Neutrophil (primary cell): ENCODE measurements around the gene OR13D1.

Experiments
- H3K27ac ChIP-seq: fragments of 200-600 bp; sonication (generic); 2 replicates; pipeline ENCODE4 v1.5.1; 2016; ENCODE audit warnings: mild to moderate bottlenecking, moderate library complexity
- H3K27me3 ChIP-seq: fragments of 200-600 bp; sonication (generic); 2 replicates; pipeline ENCODE4 v1.6.0; 2016; ENCODE audit warnings: mild to moderate bottlenecking
- H3K36me3 ChIP-seq: fragments of 200-600 bp; sonication (generic); 2 replicates; pipeline ENCODE4 v1.5.1; 2017
- H3K4me1 ChIP-seq, 2 experiments: fragments of 200-600 bp in 1 of 2; sonication (generic) in 1 of 2; 1 replicate in 1 of 2; 2 replicates in 1 of 2; pipeline versions ENCODE4 v1.5.1 to v1.6.1; 2013 to 2016; ENCODE audit warnings: low read depth in 1 of 2, low read length in 1 of 2, mild to moderate bottlenecking in 1 of 2, moderate library complexity in 1 of 2; ENCODE audit not compliant: control insufficient read depth in 1 of 2, insufficient read depth in 1 of 2
- H3K4me3 ChIP-seq, 2 experiments: fragments of 200-600 bp in 1 of 2; sonication (generic) in 1 of 2; 1 replicate in 1 of 2; 2 replicates in 1 of 2; pipeline ENCODE4 v1.5.1; 2013 to 2016; ENCODE audit warnings: low read depth in 1 of 2, low read length in 1 of 2, mild to moderate bottlenecking in 1 of 2, moderate library complexity in 1 of 2
- H3K9me3 ChIP-seq: fragments of 200-600 bp; sonication (generic); 2 replicates; pipeline ENCODE4 v1.5.1; 2016
- CTCF ChIP-seq: fragments of 200-600 bp; sonication (generic); IDR thresholded peaks from 2 replicates; pipeline ENCODE4 v1.5.1; 2016; ENCODE audit warnings: antibody characterized with exemption

The OR13D1 gene

GRCh38 chr9:104694218-104694617 is at the start of gene OR13D1:
OR13D1 (plus strand) TSS chr9:104694518; CDS start chr9:104694518, 0 bp downstream.
- Histone ChIP-seq H3K9me3 (no peaks in the 10 kb centered on the region), H3K4me3 (no peak within 1 kb of the TSS), H3K36me3 (no peaks in the 10 kb centered on the region), H3K27ac (no peak within 1 kb of the TSS), H3K4me1 (no peaks in the 10 kb centered on the region), H3K27me3 (no peaks in the 10 kb centered on the region)
- TF ChIP-seq CTCF: no peak

- H3K27me3 ChIP-seq: no peaks in the 10 kb centered on the region
- H3K36me3 ChIP-seq: no peaks in the 10 kb centered on the region
- no peaks in the 10 kb centered on the region for H3K9me3 ChIP-seq
- no peaks in the 10 kb centered on the region for H3K4me1 ChIP-seq
- H3K4me3 ChIP-seq: no peak overlapping the region
- TF ChIP-seq CTCF: no peak
- no peak overlapping the region for H3K27ac ChIP-seq
These were observed 35.7 kb upstream of the OR13D1 start for GRCh38 chr9:104658496-104659195.

GRCh38 chr9:104675611-104676010 is 18.7 kb upstream of the OR13D1 start:
- Histone ChIP-seq H3K36me3 (no peaks in the 10 kb centered on the region), H3K9me3 (no peaks in the 10 kb centered on the region), H3K27me3 (no peaks in the 10 kb centered on the region), H3K4me1 (no peaks in the 10 kb centered on the region), H3K27ac (no peak overlapping the region), H3K4me3 (no peak overlapping the region)
- TF ChIP-seq CTCF: no peak

GRCh38 chr9:104682642-104683041 is 11.7 kb upstream of the OR13D1 start:
- Histone ChIP-seq H3K4me1 (no peaks in the 10 kb centered on the region), H3K9me3 (no peaks in the 10 kb centered on the region), H3K36me3 (no peaks in the 10 kb centered on the region), H3K27ac (no peak overlapping the region), H3K27me3 (no peaks in the 10 kb centered on the region), H3K4me3 (no peak overlapping the region)
- TF ChIP-seq CTCF: no peak

- Histone ChIP-seq H3K4me1 (no peaks in the 10 kb centered on the region), H3K4me3 (no peak overlapping the region), H3K27me3 (no peaks in the 10 kb centered on the region), H3K36me3 (no peaks in the 10 kb centered on the region), H3K27ac (no peak overlapping the region), H3K9me3 (no peaks in the 10 kb centered on the region)
- no peak for TF ChIP-seq CTCF
These were observed 8.2 kb upstream of the OR13D1 start for GRCh38 chr9:104686081-104686480.
